Left lung (tissue), 10 donors: ENCODE data around the gene NDUFS7. TPM values are rescaled to one million over a fixed set of nuclear protein-coding genes. Genes with fewer than 3 reads are reported as not detected.
A peak's percentile ranks its signal among the peaks of the same experiment; 100 is the strongest.

Experiments
- ATAC-seq: fragments of 200-7000 bp; cut with Tn5 transposase; one replicate; pipeline ENCODE4 v1.9.1; 2020; ENCODE audit warnings: moderate library complexity
- DNase-seq, 4 donors: peaks; one replicate each; pipeline ENCODE4 v3.0.0-alpha.2; 2013 to 2020
- H3K27ac ChIP-seq, 2 donors: fragments of 200-600 bp; sonication (generic) in 1 of 2; one replicate each; pipeline versions ENCODE4 v1.5.0 to v1.8.0; 2020 to 2021
- H3K27me3 ChIP-seq, 2 donors: fragments of 200-600 bp; sonication (generic) in 1 of 2; one replicate each; pipeline versions ENCODE4 v1.5.0 to v1.8.0; 2020 to 2021
- H3K36me3 ChIP-seq, 2 donors: fragments of 200-600 bp; sonication (generic) in 1 of 2; one replicate each; pipeline versions ENCODE4 v1.5.0 to v1.8.0; 2020 to 2021
- H3K4me1 ChIP-seq, 2 donors: fragments of 200-600 bp; one replicate each; pipeline ENCODE4 v1.8.0; 2021
- H3K4me3 ChIP-seq, 2 donors: fragments of 200-600 bp; sonication (generic) in 1 of 2; one replicate each; pipeline versions ENCODE4 v1.5.0 to v1.8.0; 2020 to 2021; ENCODE audit warnings: mild to moderate bottlenecking in 1 of 2
- H3K9me3 ChIP-seq, 2 donors: fragments of 200-600 bp; sonication (generic) in 1 of 2; one replicate each; pipeline versions ENCODE4 v1.5.0 to v1.8.0; 2020 to 2021
- intact Hi-C, 2 donors: fragments of 100-400 bp; cut with DNase I; formaldehyde crosslinking; loops; one replicate each; pipeline versions ENCODE4 v1.11.2 to v1.14.2; 2022
- polyA plus RNA-seq, 6 donors: library from polyadenylated mRNA; unstranded; fragments of 120-200 nt; gene quantifications; one replicate each; pipeline ENCODE4 v1.2.1, GENCODE V29; 2013; ENCODE audit not compliant: insufficient read length in 6 of 6
- total RNA-seq, 2 donors: library from RNA; stranded (reverse); fragmentation: NEBNext Ultra II Directional; extraction: Animal tissue kit (Norgen Biotek cat#: 25700); gene quantifications; one replicate each; pipeline ENCODE4 v1.2.1, GENCODE V29; 2021
- TF ChIP-seq, protein P1 (sequence below), 2 donors: fragments of 200-600 bp; sonication (generic) in 1 of 2; IDR thresholded peaks; one replicate each; pipeline versions ENCODE4 v1.5.0 to v1.8.0; 2021; ENCODE audit warnings: antibody characterized with exemption in 2 of 2
- donor health status: DM: no; HTN: yes; CAD: no.
- donor health status: DM: no; HTN: no; CAD: no.

Gene NDUFS7
- total and polyA plus RNA-seq, 8 donors, result 30.3 to 85.4 (median 42.0) TPM

DNA sequence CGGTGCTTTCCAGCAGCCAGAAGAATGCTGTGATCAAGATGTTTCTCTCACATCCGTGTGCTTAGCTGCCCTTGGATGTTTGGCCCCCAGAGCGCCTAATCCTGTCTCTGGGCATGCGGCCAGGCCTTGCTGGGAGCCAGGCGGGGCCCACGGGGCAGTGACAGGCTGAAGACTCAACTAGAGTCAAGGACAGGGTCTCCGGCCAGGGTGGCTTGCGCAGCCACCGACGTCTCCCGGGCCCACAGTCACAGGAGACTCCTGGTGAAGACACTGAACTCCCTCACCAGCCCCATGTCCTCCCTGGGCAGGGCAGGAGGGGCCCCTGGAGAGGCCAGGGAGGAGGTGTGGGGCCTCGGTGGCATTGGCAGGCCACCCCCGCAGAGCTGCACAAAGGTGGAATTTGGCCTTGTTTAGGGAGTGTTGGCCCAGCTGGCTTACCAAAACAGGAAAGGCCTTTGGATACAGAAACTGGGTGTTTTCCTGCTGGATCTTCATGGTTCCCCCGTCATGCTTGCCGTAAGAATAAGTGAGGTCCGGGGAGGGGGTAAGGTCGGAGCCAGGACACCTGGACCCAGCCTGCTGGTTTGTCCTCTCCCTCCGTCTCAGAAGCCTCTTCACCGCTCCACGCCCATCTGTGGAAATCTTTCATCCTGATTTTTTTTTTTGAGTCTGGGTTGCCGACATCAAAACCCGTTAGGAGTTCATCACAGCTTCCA is 10.0 kb upstream of the NDUFS7 start:
- ATAC-seq, result no peak
- intact Hi-C loops, result no loop called here

DNA sequence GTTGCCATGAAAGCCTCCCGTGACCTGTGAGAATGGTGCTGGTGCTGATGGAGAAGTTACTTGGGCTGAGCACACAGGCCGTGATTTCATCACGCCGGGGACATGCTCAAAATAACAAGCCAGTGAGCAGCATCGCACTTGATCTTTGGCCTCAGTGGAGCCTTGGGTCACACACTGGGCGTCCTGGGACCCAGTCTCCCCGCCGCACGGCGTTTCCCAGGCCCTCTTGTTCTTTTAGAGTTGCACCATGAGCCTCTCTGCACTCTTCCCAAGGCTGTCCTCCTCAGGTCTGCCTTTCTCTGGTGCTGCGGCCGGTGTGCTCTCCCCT is 9.5 kb upstream of the NDUFS7 start:
- TF ChIP-seq, protein P1, sequence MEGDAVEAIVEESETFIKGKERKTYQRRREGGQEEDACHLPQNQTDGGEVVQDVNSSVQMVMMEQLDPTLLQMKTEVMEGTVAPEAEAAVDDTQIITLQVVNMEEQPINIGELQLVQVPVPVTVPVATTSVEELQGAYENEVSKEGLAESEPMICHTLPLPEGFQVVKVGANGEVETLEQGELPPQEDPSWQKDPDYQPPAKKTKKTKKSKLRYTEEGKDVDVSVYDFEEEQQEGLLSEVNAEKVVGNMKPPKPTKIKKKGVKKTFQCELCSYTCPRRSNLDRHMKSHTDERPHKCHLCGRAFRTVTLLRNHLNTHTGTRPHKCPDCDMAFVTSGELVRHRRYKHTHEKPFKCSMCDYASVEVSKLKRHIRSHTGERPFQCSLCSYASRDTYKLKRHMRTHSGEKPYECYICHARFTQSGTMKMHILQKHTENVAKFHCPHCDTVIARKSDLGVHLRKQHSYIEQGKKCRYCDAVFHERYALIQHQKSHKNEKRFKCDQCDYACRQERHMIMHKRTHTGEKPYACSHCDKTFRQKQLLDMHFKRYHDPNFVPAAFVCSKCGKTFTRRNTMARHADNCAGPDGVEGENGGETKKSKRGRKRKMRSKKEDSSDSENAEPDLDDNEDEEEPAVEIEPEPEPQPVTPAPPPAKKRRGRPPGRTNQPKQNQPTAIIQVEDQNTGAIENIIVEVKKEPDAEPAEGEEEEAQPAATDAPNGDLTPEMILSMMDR (IDR thresholded peaks at IDR 0.05), result no peak
- peaks cover 0 to 74% of the 10 kb centered on the region in 2 donors for H3K36me3 ChIP-seq
- H3K4me1 ChIP-seq, result no peaks in the 10 kb centered on the region
- DNase-seq (peak in 1 of 4 donors; percentile 30), ATAC-seq (no peak)
- intact Hi-C loops, result no loop called here
- H3K4me3 ChIP-seq, result no peak overlapping the region
- no peak overlapping the region for H3K27ac ChIP-seq
- no peaks in the 10 kb centered on the region for H3K9me3 ChIP-seq
- no peaks in the 10 kb centered on the region for H3K27me3 ChIP-seq

More for the DNA sequence above, 10.0 kb upstream of the NDUFS7 start:
- Histone ChIP-seq H3K36me3 (peaks cover 0 to 77% of the 10 kb centered on the region in 2 donors), H3K27me3 (no peaks in the 10 kb centered on the region), H3K4me1 (no peaks in the 10 kb centered on the region), H3K9me3 (no peaks in the 10 kb centered on the region), H3K27ac (no peak overlapping the region), H3K4me3 (no peak overlapping the region)
- TF ChIP-seq, protein P1 (IDR thresholded peaks at IDR 0.05), result no peak
- DNase-seq, result peak in 1 of 4 donors; percentile 71

DNA sequence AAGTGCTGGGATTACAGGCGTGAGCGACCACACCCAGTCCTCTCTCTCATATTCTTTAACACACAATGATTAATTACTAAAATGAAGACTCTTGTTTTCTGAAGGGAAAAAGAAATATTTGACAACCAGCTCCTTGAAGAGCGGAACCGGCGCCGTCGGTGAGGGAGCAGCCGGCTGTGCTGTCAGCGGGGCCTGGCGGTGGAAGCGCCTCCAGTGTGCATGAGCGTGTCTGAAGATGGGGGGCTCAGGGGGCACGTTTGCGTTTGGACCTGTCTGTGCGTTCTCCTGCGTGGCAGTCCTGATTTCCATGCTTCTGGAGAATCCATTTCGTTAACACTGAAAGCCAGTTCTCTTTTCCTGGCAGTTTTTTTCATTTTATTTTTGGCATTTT is 7.3 kb upstream of the NDUFS7 start:
- H3K27ac ChIP-seq, result no peak overlapping the region
- no peaks in the 10 kb centered on the region for H3K4me1 ChIP-seq
- no peaks in the 10 kb centered on the region for H3K27me3 ChIP-seq
- ATAC-seq, result no peak
- DNase-seq, result peak in 1 of 4 donors; percentile 39
- peaks cover 0 to 52% of the 10 kb centered on the region in 2 donors for H3K36me3 ChIP-seq
- H3K9me3 ChIP-seq, result no peaks in the 10 kb centered on the region
- intact Hi-C loops, result no loop called here
- no peak overlapping the region for H3K4me3 ChIP-seq
- TF ChIP-seq, protein P1 (IDR thresholded peaks at IDR 0.05), result no peak

DNA sequence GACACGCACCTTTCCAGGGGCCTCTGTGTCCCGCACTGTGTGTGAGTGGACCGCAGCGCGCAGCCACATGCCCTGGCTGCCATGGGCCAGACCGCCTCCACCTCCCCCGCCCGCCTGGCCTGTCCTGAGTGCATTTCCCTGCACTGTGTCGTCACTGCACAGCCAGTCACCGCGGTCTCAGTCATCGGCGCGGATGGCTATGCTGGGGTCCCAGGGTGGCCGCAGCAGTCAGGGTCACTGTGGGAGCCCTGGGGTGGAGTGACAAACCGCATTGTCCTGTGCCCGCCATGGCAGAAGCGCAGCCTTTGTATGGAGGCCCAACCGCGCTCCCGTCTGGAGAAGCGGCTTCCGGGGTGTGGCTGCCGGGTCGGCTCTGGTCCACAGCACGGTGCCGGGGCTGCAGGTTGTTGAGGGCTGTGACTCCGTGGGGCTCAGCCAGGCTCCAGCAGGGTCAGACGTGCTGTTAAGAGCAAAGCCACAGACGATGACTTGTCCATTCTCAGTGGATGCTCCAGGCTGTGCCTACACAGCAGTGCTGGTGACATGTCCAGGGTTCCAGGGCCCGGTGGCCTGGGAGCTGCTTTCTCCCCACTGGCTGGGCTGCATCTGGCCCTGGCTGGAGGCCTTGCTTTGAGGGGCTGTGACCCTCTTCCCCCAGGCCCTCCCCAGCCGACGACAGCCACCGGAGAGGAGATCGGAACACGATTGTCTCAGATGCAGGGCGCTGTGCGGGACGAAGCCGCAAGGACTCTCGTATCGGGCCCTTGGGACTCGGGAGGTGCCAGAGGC is 6.3 kb upstream of the NDUFS7 start:
- TF ChIP-seq, protein P1 (IDR thresholded peaks at IDR 0.05), result no peak
- Histone ChIP-seq H3K36me3 (peaks cover 0 to 42% of the 10 kb centered on the region in 2 donors), H3K27me3 (no peaks in the 10 kb centered on the region), H3K4me3 (no peak overlapping the region), H3K4me1 (no peaks in the 10 kb centered on the region), H3K9me3 (no peaks in the 10 kb centered on the region), H3K27ac (no peak overlapping the region)
- DNase-seq (peak in 1 of 4 donors; percentile 69), ATAC-seq (no peak)
- intact Hi-C loops, result no loop called here
